HCT116 (cell line): Measurements from ENCODE around the gene TRIM73. TPM values are rescaled to one million over a fixed set of nuclear protein-coding genes. Genes with fewer than 3 reads are reported as not detected.
"Not testable (repeated sequence)": the region's sequence is repeated elsewhere in the genome, so short reads cannot be mapped to it uniquely, and the experiment has no call there.

Experiments
- ATAC-seq: fragments of 200-7000 bp; cut with Tn5 transposase; 2 replicates; pipeline ENCODE4 v1.9.1; 2020; ENCODE audit warnings: mild to moderate bottlenecking, moderate library complexity
- Bru-seq: library from RNA; stranded (reverse); fragments of 400-500 nt; gene quantifications from one replicate; lab custom pipeline; 2021; lab: Mats Ljungman, UMichigan
- BruChase-seq, 2 experiments: library from RNA; stranded (reverse); fragments of 400-500 nt; gene quantifications; one replicate each; lab custom pipeline; 2021; lab: Mats Ljungman, UMichigan
- BruUV-seq: library from RNA; stranded (reverse); fragments of 400-500 nt; replicated peaks from 2 replicates; lab custom pipeline; 2021; lab: Mats Ljungman, UMichigan
- CTCF ChIA-PET: fragments of 300-600 bp; sonication (Branson Sonifier 250); formaldehyde crosslinking; loops from one replicate; lab custom pipeline; 2021; ENCODE audit warnings: antibody characterized with exemption; lab: Charles Lee
- POLR2A ChIA-PET: fragments of 300-600, 350-600 bp; sonication (Branson Sonifier 250); formaldehyde crosslinking; loops from one replicate; lab custom pipeline; 2021; ENCODE audit warnings: antibody characterized with exemption; lab: Charles Lee
- RAD21 ChIA-PET, 2 experiments: fragments of 300-600 bp; sonication (Branson Sonifier 250); formaldehyde crosslinking; loops; one replicate each; lab custom pipeline; 2023; ENCODE audit warnings: low total read pairs in 2 of 2; ENCODE audit not compliant: uncharacterized antibody in 2 of 2, unreplicated experiment in 2 of 2, low non-redundant PET in 1 of 2; lab: Charles Lee
- DNase-seq: peaks from one replicate; pipeline ENCODE4 v3.0.0-alpha.2; 2010; ENCODE audit warnings: low read depth, low spot score
- H2AFZ ChIP-seq: fragments of 200-600 bp; shearing (Covaris generic), sonication (generic); 2 replicates; pipeline ENCODE4 v1.6.1; 2017; ENCODE audit warnings: low read depth, mixed run types, mixed read lengths, antibody characterized with exemption, low read length; ENCODE audit not compliant: poor library complexity, severe bottlenecking
- H3K27ac ChIP-seq: 2 replicates; pipeline ENCODE4 v1.5.1; 2012; ENCODE audit warnings: low read depth, low read length
- H3K27me3 ChIP-seq: fragments of 200-600 bp; sonication (generic); 2 replicates; pipeline ENCODE4 v1.6.1; 2016; ENCODE audit warnings: mixed run types, low read length, mixed read lengths; ENCODE audit not compliant: insufficient read depth
- H3K36me3 ChIP-seq, 2 experiments: fragments of 200-500 bp in 1 of 2; fragments of 200-600 bp in 1 of 2; sonication (Bioruptor generic) in 1 of 2; sonication (generic) in 1 of 2; 2 replicates each; pipeline versions ENCODE4 v1.5.1 to v1.6.1; 2014 to 2016; ENCODE audit warnings: low read length in 2 of 2, inconsistent platforms in 1 of 2, mixed read lengths in 1 of 2, mixed run types in 1 of 2; ENCODE audit not compliant: insufficient read depth in 2 of 2, control insufficient read depth in 1 of 2
- H3K4me1 ChIP-seq, 2 experiments: fragments of 200-600 bp in 1 of 2; sonication (generic) in 1 of 2; 2 replicates each; pipeline versions ENCODE4 v1.5.1 to v1.6.1; 2012 to 2017; ENCODE audit warnings: low read length in 2 of 2, inconsistent platforms in 1 of 2, mild to moderate bottlenecking in 1 of 2, mixed read lengths in 1 of 2, mixed run types in 1 of 2, moderate library complexity in 1 of 2; ENCODE audit not compliant: insufficient read depth in 2 of 2, control insufficient read depth in 1 of 2
- H3K4me2 ChIP-seq: fragments of 200-600 bp; sonication (generic); 2 replicates; pipeline ENCODE4 v1.6.1; 2017; ENCODE audit warnings: mixed run types, low read length, mixed read lengths
- H3K4me3 ChIP-seq, 2 experiments: fragments of 200-600 bp in 1 of 2; sonication (generic) in 1 of 2; replicated peaks in 1 of 2; 2 replicates each; pipeline ENCODE4 v1.5.1; 2011 to 2016; ENCODE audit warnings: low read length in 2 of 2, control low read depth in 1 of 2, low read depth in 1 of 2, mild to moderate bottlenecking in 1 of 2, mixed read lengths in 1 of 2, mixed run types in 1 of 2
- H3K79me2 ChIP-seq: fragments of 200-600 bp; sonication (generic); 2 replicates; pipeline ENCODE4 v1.6.1; 2017; ENCODE audit warnings: mild to moderate bottlenecking, mixed run types, low read length, moderate library complexity, mixed read lengths; ENCODE audit not compliant: insufficient read depth
- H3K9ac ChIP-seq: fragments of 200-600 bp; sonication (generic); 2 replicates; pipeline ENCODE4 v1.6.1; 2016; ENCODE audit warnings: low read length, mixed read lengths
- H3K9me2 ChIP-seq: fragments of 200-600 bp; sonication (generic), shearing (Covaris generic); 2 replicates; pipeline ENCODE4 v1.6.1; 2017; ENCODE audit warnings: mixed run types, mild to moderate bottlenecking, moderate library complexity; ENCODE audit not compliant: insufficient read depth
- H3K9me3 ChIP-seq, 2 experiments: fragments of 200-500 bp in 1 of 2; fragments of 200-600 bp in 1 of 2; sonication (Bioruptor generic) in 1 of 2; sonication (generic) in 1 of 2; 2 replicates each; pipeline ENCODE4 v1.6.1; 2014 to 2017; ENCODE audit warnings: low read length in 2 of 2, mixed read lengths in 2 of 2, inconsistent platforms in 1 of 2, low read depth in 1 of 2, mild to moderate bottlenecking in 1 of 2, mixed run types in 1 of 2, moderate library complexity in 1 of 2; ENCODE audit not compliant: control insufficient read depth in 1 of 2, insufficient read depth in 1 of 2
- H4K20me1 ChIP-seq: fragments of 200-600 bp; sonication (generic), shearing (Covaris generic); 2 replicates; pipeline ENCODE4 v1.6.1; 2017; ENCODE audit warnings: mixed run types, mild to moderate bottlenecking, moderate library complexity; ENCODE audit not compliant: insufficient read depth
- intact Hi-C: fragments of 100-400 bp; cut with micrococcal nuclease; formaldehyde crosslinking; loops from 2 replicates; pipeline ENCODE4 v1.10.0; 2022
- long read RNA-seq: library from polyadenylated mRNA; unstranded; transcript quantifications from one replicate; pipeline ENCODE4 v2.0.0, GENCODE V29; 2021; ENCODE audit not compliant: unreplicated experiment
- polyA plus RNA-seq: library from polyadenylated mRNA; unstranded; fragments of >200 nt; gene quantifications from 2 replicates; pipeline ENCODE4 v1.2.1, GENCODE V29; 2012; ENCODE audit warnings: missing spikeins
- total RNA-seq: library from RNA; stranded (reverse); gene quantifications from one replicate; pipeline ENCODE4 v1.2.1, GENCODE V29; 2021; ENCODE audit not compliant: unreplicated experiment

TRIM73 gene
- 8.8 TPM for total RNA-seq
- 4.2 and 4.5 TPM in 2 replicates for polyA plus RNA-seq
- Bru-seq, nascent RNA, result percentile 37 among the genes with signal in this experiment
- BruChase-seq, experiment 1, labeled RNA remaining after a 6-hour chase, result percentile 53 among the genes with signal in this experiment
- percentile 47 among the genes with signal in this experiment for BruChase-seq, experiment 2, labeled RNA remaining after a 2-hour chase
- long read RNA-seq, partial matches to known transcripts, result 0 of 5 reads
- long read RNA-seq, other reads (novel, unspliced or antisense), result 5 of 5 reads

GRCh38 chr7:75395329-75395728 lies at the start of gene TRIM73:
TSS of gene TRIM73 (plus strand) at chr7:75395629. CDS start at chr7:75398934, 3,305 bp downstream.
- H3K9me2 ChIP-seq, H3K9ac ChIP-seq, H3K4me1 ChIP-seq, CTCF ChIA-PET, H3K4me2 ChIP-seq, POLR2A ChIA-PET, H3K27me3 ChIP-seq, DNase-seq, H3K79me2 ChIP-seq, intact Hi-C loops, H3K4me3 ChIP-seq, ATAC-seq, BruUV-seq, H3K9me3 ChIP-seq, H3K36me3 ChIP-seq, H2AFZ ChIP-seq, H4K20me1 ChIP-seq, RAD21 ChIA-PET, H3K27ac ChIP-seq: not testable (repeated sequence)

- H4K20me1 ChIP-seq, H3K79me2 ChIP-seq, intact Hi-C loops, H2AFZ ChIP-seq, H3K36me3 ChIP-seq, H3K9me3 ChIP-seq, POLR2A ChIA-PET, H3K4me2 ChIP-seq, RAD21 ChIA-PET, H3K4me1 ChIP-seq, H3K27ac ChIP-seq, CTCF ChIA-PET, H3K27me3 ChIP-seq, H3K9me2 ChIP-seq, DNase-seq: not testable (repeated sequence)
- ATAC-seq, result peak; percentile 86
- peak overlapping the region; percentile 55 for H3K9ac ChIP-seq
- TSS peak; percentile 72 for BruUV-seq
- peak overlapping the region; percentile 34 to 37; a peak in 3 of 4 replicates for H3K4me3 ChIP-seq
Observed at GRCh38 chr7:75358671-75359541, 36.5 kb upstream of the TRIM73 start.

DNA sequence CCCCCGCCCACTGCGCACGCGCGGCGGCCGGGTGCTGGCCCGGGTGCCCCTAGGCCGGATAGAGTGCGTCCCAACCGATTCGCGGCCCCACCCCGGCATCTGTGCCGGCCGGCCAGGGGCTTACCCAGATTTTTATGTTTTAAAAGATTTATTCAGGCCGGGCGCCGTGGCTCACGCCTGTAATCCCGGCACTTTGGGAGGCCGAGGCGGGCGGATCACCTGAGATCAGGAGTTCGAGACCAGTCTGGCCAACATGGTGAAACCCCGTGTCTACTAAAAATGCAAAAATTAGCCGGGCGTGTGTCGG lies 35.9 kb upstream of the TRIM73 start:
- H2AFZ ChIP-seq, H4K20me1 ChIP-seq, RAD21 ChIA-PET, H3K4me1 ChIP-seq, H3K9me3 ChIP-seq, CTCF ChIA-PET, BruUV-seq, H3K9me2 ChIP-seq, H3K79me2 ChIP-seq, POLR2A ChIA-PET, H3K36me3 ChIP-seq, H3K27me3 ChIP-seq, H3K4me2 ChIP-seq, DNase-seq, H3K27ac ChIP-seq, intact Hi-C loops: not testable (repeated sequence)
- peak overlapping the region; percentile 27 to 34; a peak in 3 of 4 replicates for H3K4me3 ChIP-seq
- H3K9ac ChIP-seq, result peak overlapping the region; percentile 55
- ATAC-seq, result peak; percentile 15

GRCh38 chr7:75364079-75364478 lies 31.4 kb upstream of the TRIM73 start:
- intact Hi-C loops, ATAC-seq, H3K27me3 ChIP-seq, H3K4me1 ChIP-seq, H3K79me2 ChIP-seq, H3K4me2 ChIP-seq, H3K4me3 ChIP-seq, H3K9ac ChIP-seq, H3K36me3 ChIP-seq, H3K9me2 ChIP-seq, RAD21 ChIA-PET, H3K9me3 ChIP-seq, DNase-seq, H4K20me1 ChIP-seq, BruUV-seq, POLR2A ChIA-PET, H3K27ac ChIP-seq, H2AFZ ChIP-seq, CTCF ChIA-PET: not testable (repeated sequence)
